H1 (cell line): ENCODE measurements around the gene SORBS1. TPM values are rescaled to one million over a fixed set of nuclear protein-coding genes. Genes with fewer than 3 reads are reported as not detected.

Experiments
- CTCF ChIA-PET: fragments of 300-600 bp; sonication (Branson Sonifier 250); formaldehyde crosslinking; loops from one replicate; lab custom pipeline; 2021; ENCODE audit not compliant: partially characterized antibody; lab: Charles Lee
- POLR2A ChIA-PET: fragments of 300-600 bp; sonication (Branson Sonifier 250); formaldehyde crosslinking; loops from one replicate; lab custom pipeline; 2021; ENCODE audit warnings: inconsistent platforms; ENCODE audit not compliant: partially characterized antibody; lab: Charles Lee
- DNase-seq, 2 experiments: peaks; one replicate each; pipeline versions ENCODE4 v3.0.0 to v3.0.0-alpha.2; 2010 to 2022; ENCODE audit warnings: low spot score in 2 of 2, low read depth in 1 of 2, mixed read lengths in 1 of 2
- FAIRE-seq: peaks from 2 replicates; lab custom pipeline; 2011; peaks lifted over from hg19 to GRCh38; lab: Jason Lieb, UNC
- H2AFZ ChIP-seq: 2 replicates; pipeline ENCODE4 v1.8.1; 2012; ENCODE audit warnings: low read length, inconsistent platforms
- H2AK5ac ChIP-seq: 2 replicates; pipeline ENCODE4 v1.6.1; 2013; ENCODE audit warnings: low read depth, low read length
- H2BK120ac ChIP-seq: replicated peaks from 2 replicates; pipeline ENCODE3; 2013; ENCODE audit warnings: low read depth, low read length, inconsistent platforms
- H2BK12ac ChIP-seq: 2 replicates; pipeline ENCODE4 v1.6.1; 2013; ENCODE audit warnings: low read depth, low read length
- H2BK15ac ChIP-seq: 2 replicates; pipeline ENCODE4 v1.6.1; 2013; ENCODE audit warnings: low read length
- H2BK20ac ChIP-seq: 2 replicates; pipeline ENCODE4 v1.6.1; 2013; ENCODE audit warnings: low read length
- H2BK5ac ChIP-seq: 2 replicates; pipeline ENCODE4 v1.6.1; 2013; ENCODE audit warnings: low read depth, low read length
- H3K14ac ChIP-seq: 2 replicates; pipeline ENCODE4 v1.6.1; 2013; ENCODE audit warnings: inconsistent platforms; ENCODE audit not compliant: insufficient read length
- H3K18ac ChIP-seq: 2 replicates; pipeline ENCODE4 v1.6.1; 2013; ENCODE audit warnings: low read length; ENCODE audit errors: extremely low read depth
- H3K23ac ChIP-seq: 2 replicates; pipeline ENCODE4 v1.6.1; 2013; ENCODE audit warnings: inconsistent platforms; ENCODE audit not compliant: insufficient read length
- H3K23me2 ChIP-seq: 2 replicates; pipeline ENCODE4 v1.6.1; 2013; ENCODE audit warnings: low read depth, low read length
- H3K27ac ChIP-seq: 2 replicates; pipeline ENCODE4 v1.6.1; 2011; ENCODE audit warnings: low read depth, low read length, inconsistent platforms
- H3K27me3 ChIP-seq, 4 experiments: replicated peaks in 1 of 4; 1 replicate in 1 of 4; 2 replicates in 3 of 4; pipeline versions ENCODE4 v1.6.1 to v1.8.1; 2011 to 2013; ENCODE audit warnings: low read length in 3 of 4, mild to moderate bottlenecking in 3 of 4, inconsistent platforms in 2 of 4, mixed read lengths in 2 of 4, moderate library complexity in 1 of 4; ENCODE audit not compliant: control insufficient read depth in 3 of 4, insufficient read depth in 3 of 4; ENCODE audit errors: extremely low read depth in 1 of 4
- H3K36me3 ChIP-seq, 4 experiments: 2 replicates each; pipeline versions ENCODE4 v1.6.1 to v1.8.1; 2011 to 2013; ENCODE audit warnings: mild to moderate bottlenecking in 4 of 4, low read length in 3 of 4, moderate library complexity in 2 of 4, control low read depth in 1 of 4, inconsistent platforms in 1 of 4; ENCODE audit not compliant: insufficient read depth in 4 of 4, control insufficient read depth in 2 of 4
- H3K4ac ChIP-seq: replicated peaks from 2 replicates; pipeline ENCODE3; 2013; ENCODE audit warnings: low read length, low read depth, mixed read lengths, inconsistent platforms; ENCODE audit not compliant: insufficient read length
- H3K4me1 ChIP-seq, 4 experiments: replicated peaks in 1 of 4; 1 replicate in 1 of 4; 2 replicates in 3 of 4; pipeline versions ENCODE4 v1.6.1 to v1.8.1; 2011 to 2013; ENCODE audit warnings: low read length in 3 of 4, inconsistent platforms in 2 of 4, mixed read lengths in 1 of 4; ENCODE audit not compliant: insufficient read depth in 4 of 4, control insufficient read depth in 3 of 4
- H3K4me2 ChIP-seq, 2 experiments: 2 replicates each; pipeline versions ENCODE4 v1.6.1 to v1.8.1; 2011 to 2013; ENCODE audit warnings: low read depth in 2 of 2, low read length in 2 of 2, control low read depth in 1 of 2, inconsistent platforms in 1 of 2, mild to moderate bottlenecking in 1 of 2; ENCODE audit not compliant: insufficient read depth in 1 of 2
- H3K4me3 ChIP-seq, 4 experiments: fragments of 200-600, 300-600 bp in 1 of 4; sonication (generic), shearing (Covaris generic), sonication (Bioruptor Twin) in 1 of 4; 2 replicates each; pipeline versions ENCODE4 v1.5.1 to v1.8.1; 2011 to 2016; ENCODE audit warnings: low read length in 4 of 4, low read depth in 3 of 4, control low read depth in 2 of 4, inconsistent platforms in 2 of 4, mild to moderate bottlenecking in 2 of 4, mixed read lengths in 1 of 4, moderate library complexity in 1 of 4; ENCODE audit not compliant: insufficient read depth in 2 of 4; ENCODE audit errors: extremely low read depth in 1 of 4
- H3K56ac ChIP-seq: replicated peaks from 2 replicates; pipeline ENCODE3; 2013; ENCODE audit warnings: low read depth, mild to moderate bottlenecking, mixed read lengths, low read length, inconsistent platforms; ENCODE audit not compliant: insufficient read length
- H3K79me1 ChIP-seq: 2 replicates; pipeline ENCODE4 v1.6.1; 2013; ENCODE audit warnings: low read depth, low read length, control low read depth
- H3K79me2 ChIP-seq, 2 experiments: 2 replicates each; pipeline versions ENCODE4 v1.6.1 to v1.8.1; 2012 to 2013; ENCODE audit warnings: low read length in 2 of 2, mild to moderate bottlenecking in 2 of 2, inconsistent platforms in 1 of 2; ENCODE audit not compliant: insufficient read depth in 2 of 2, control insufficient read depth in 1 of 2
- H3K9ac ChIP-seq, 4 experiments: replicated peaks in 1 of 4; 1 replicate in 1 of 4; 2 replicates in 3 of 4; pipeline versions ENCODE4 v1.6.1 to v1.8.1; 2011 to 2013; ENCODE audit warnings: low read depth in 3 of 4, low read length in 3 of 4, control low read depth in 2 of 4, mild to moderate bottlenecking in 2 of 4, moderate library complexity in 2 of 4, inconsistent platforms in 1 of 4; ENCODE audit errors: extremely low read depth in 1 of 4
- H3K9me3 ChIP-seq, 2 experiments: 2 replicates each; pipeline versions ENCODE4 v1.6.1 to v1.8.1; 2012 to 2013; ENCODE audit warnings: mild to moderate bottlenecking in 2 of 2, moderate library complexity in 2 of 2, control low read depth in 1 of 2, inconsistent platforms in 1 of 2, low read depth in 1 of 2, low read length in 1 of 2, mixed read lengths in 1 of 2; ENCODE audit not compliant: insufficient read depth in 2 of 2
- H4K20me1 ChIP-seq, 2 experiments: replicated peaks in 1 of 2; 2 replicates each; pipeline versions ENCODE3 to v1.8.1; 2011 to 2013; ENCODE audit warnings: inconsistent platforms in 2 of 2, low read length in 2 of 2, mild to moderate bottlenecking in 1 of 2; ENCODE audit not compliant: insufficient read depth in 2 of 2, control insufficient read depth in 1 of 2
- H4K5ac ChIP-seq: 2 replicates; pipeline ENCODE4 v1.6.1; 2013; ENCODE audit warnings: low read length, low read depth, mixed read lengths, inconsistent platforms; ENCODE audit not compliant: insufficient read length
- H4K8ac ChIP-seq: 2 replicates; pipeline ENCODE4 v1.8.0; 2013; ENCODE audit warnings: mild to moderate bottlenecking, moderate library complexity, low read length, inconsistent platforms; ENCODE audit not compliant: insufficient read depth; ENCODE audit errors: extremely low read depth
- H4K91ac ChIP-seq: replicated peaks from 2 replicates; pipeline ENCODE3; 2013; ENCODE audit warnings: low read length, mixed read lengths, inconsistent platforms; ENCODE audit not compliant: insufficient read length
- ASH2L ChIP-seq: fragments of 200-600, 300-600 bp; sonication (generic); IDR thresholded peaks from one replicate; pipeline ENCODE4 v1.7.1; 2017; ENCODE audit warnings: low read length
- EZH2 ChIP-seq: fragments of 200-600 bp; sonication (generic); IDR thresholded peaks from 2 replicates; pipeline ENCODE4 v1.7.1; 2012; ENCODE audit warnings: low read depth, mild to moderate bottlenecking, moderate library complexity, low read length, inconsistent platforms; ENCODE audit not compliant: severe bottlenecking
- KDM1A ChIP-seq: fragments of 200-600, 300-600 bp; sonication (generic); IDR thresholded peaks from 2 replicates; pipeline ENCODE4 v1.7.1; 2016; ENCODE audit warnings: mild to moderate bottlenecking, low read length, borderline replicate concordance
- KDM5A ChIP-seq: fragments of 200-600 bp; IDR thresholded peaks from 2 replicates; pipeline ENCODE4 v1.7.1; 2012; ENCODE audit warnings: mild to moderate bottlenecking, low read length, inconsistent platforms, mixed read lengths
- PHF8 ChIP-seq: fragments of 200-600 bp; sonication (generic); conservative IDR thresholded peaks from 2 replicates; pipeline ENCODE4 v1.7.1; 2012; ENCODE audit warnings: low read depth, mild to moderate bottlenecking, inconsistent platforms, low read length, moderate library complexity
- RBBP5 ChIP-seq: IDR thresholded peaks from 2 replicates; pipeline ENCODE4 v1.7.1; 2012; ENCODE audit warnings: low read depth, mild to moderate bottlenecking, inconsistent platforms, low read length, moderate library complexity, borderline replicate concordance
- SIX5 ChIP-seq: IDR thresholded peaks from 2 replicates; pipeline ENCODE4 v1.6.1; 2011; ENCODE audit warnings: mild to moderate bottlenecking, low read depth, low read length
- TEAD4 ChIP-seq: IDR thresholded peaks from 2 replicates; pipeline ENCODE4 v1.6.1; 2012; ENCODE audit warnings: low read depth, low read length, inconsistent platforms, mixed read lengths
- WGBS, 2 experiments: shearing (Covaris generic) in 1 of 2; methylation state at CpG; one replicate each; pipeline versions ENCODE4 v1.1.6 to v1.1.7; 2013 to 2015; ENCODE audit warnings: low lambda C conversion rate in 2 of 2, mixed read lengths in 2 of 2, inconsistent platforms in 1 of 2, low coverage in 1 of 2, missing lambda C conversion rate in 1 of 2; ENCODE audit not compliant: insufficient replicate concordance in 2 of 2, insufficient coverage in 1 of 2, insufficient read length in 1 of 2; ENCODE audit errors: extremely low coverage in 1 of 2, missing lambda C conversion rate in 1 of 2; 5-methylcytosine and 5-hydroxymethylcytosine counted together
- polyA plus RNA-seq, 7 experiments: library from polyadenylated mRNA; depleted of rRNA in 3 of 7; stranded (reverse) in 5 of 7; unstranded in 2 of 7; fragments of >200 nt in 5 of 7; fragments of 200-250 nt in 2 of 7; gene quantifications; 1 replicate in 5 of 7; 2 replicates in 1 of 7; 4 replicates in 1 of 7; pipeline versions ENCODE4 v1.2.1 to v1.2.3, GENCODE V29; 2011 to 2013; ENCODE audit warnings: missing spikeins in 2 of 7, mixed read lengths in 2 of 7
- total RNA-seq: library from RNA; stranded (reverse); fragmentation: NEBNext Ultra II Directional; extraction: Animal tissue kit (Norgen Biotek cat#: 25700); gene quantifications from 2 replicates; pipeline ENCODE4 v1.2.1, GENCODE V29; 2021
- TF ChIP-seq, protein P1 (sequence below), 3 experiments: IDR thresholded peaks; 1 replicate in 2 of 3; 2 replicates in 1 of 3; pipeline versions ENCODE4 v1.5.1 to v1.6.1; 2011; ENCODE audit warnings: low read length in 3 of 3, mild to moderate bottlenecking in 3 of 3, inconsistent platforms in 2 of 3, low read depth in 1 of 3, moderate library complexity in 1 of 3; ENCODE audit not compliant: insufficient read depth in 1 of 3; ENCODE audit errors: control extremely low read depth in 1 of 3
- TF ChIP-seq, protein P2 (sequence below): IDR thresholded peaks from 2 replicates; pipeline ENCODE4 v1.6.1; 2012; ENCODE audit warnings: inconsistent platforms

The SORBS1 gene
- total and polyA plus RNA-seq, 2 of the 8 experiments (the other 6 are each of a cell fraction or from before 2014, with no cell fraction given) = 16.0 to 35.0 TPM

- Histone ChIP-seq H3K79me2 (no peaks in the 10 kb centered on the region), H3K79me1 (no peaks in the 10 kb centered on the region), H2BK15ac (no peak overlapping the region), H3K23ac (no peak overlapping the region), H3K18ac (no peak overlapping the region), H3K9ac (no peak overlapping the region), H2AFZ (no peak overlapping the region), H2BK12ac (no peak overlapping the region), H3K4me1 (peaks cover 0 to 13% (median 5%) of the 10 kb centered on the region in 4 experiments; a peak in 6 of 7 replicates), H4K91ac (no peak overlapping the region), H4K8ac (no peak overlapping the region), H3K4me3 (no peak overlapping the region), H2BK20ac (no peak overlapping the region), H3K23me2 (no peaks in the 10 kb centered on the region), H2AK5ac (no peak overlapping the region), H2BK5ac (no peak overlapping the region), H3K27ac (no peak overlapping the region), H4K20me1 (no peaks in the 10 kb centered on the region), H3K27me3 (no peaks in the 10 kb centered on the region), H2BK120ac (no peak overlapping the region), H3K36me3 (0 out of 8 replicates have a peak, but pooled peaks cover 0 to 3% (median 0%) of the 10 kb centered on the region in 4 experiments), H3K14ac (no peak overlapping the region), H3K4ac (no peak overlapping the region), H3K56ac (no peak overlapping the region), H3K9me3 (no peaks in the 10 kb centered on the region), H3K4me2 (no peak overlapping the region), H4K5ac (no peak overlapping the region)
- ChIA-PET POLR2A (no interaction called here), CTCF (interaction anchor here (0.8 kb wide), 2 partner anchors 10 to 32 kb away, joined by 3 read pairs; no protein-coding TSS in a partner anchor)
- 98% methylated on average over 2 of the region's 2 CpGs; no CpG with 5 or more reads in 1 of the 2 experiments for WGBS, 2 experiments
- DNase-seq (no peak), FAIRE-seq (no peak)
- TF ChIP-seq SIX5 = no peak
- TF ChIP-seq RBBP5 = no peak
- no peak for TF ChIP-seq KDM1A
- no peak for TF ChIP-seq PHF8
- TF ChIP-seq, protein P1, sequence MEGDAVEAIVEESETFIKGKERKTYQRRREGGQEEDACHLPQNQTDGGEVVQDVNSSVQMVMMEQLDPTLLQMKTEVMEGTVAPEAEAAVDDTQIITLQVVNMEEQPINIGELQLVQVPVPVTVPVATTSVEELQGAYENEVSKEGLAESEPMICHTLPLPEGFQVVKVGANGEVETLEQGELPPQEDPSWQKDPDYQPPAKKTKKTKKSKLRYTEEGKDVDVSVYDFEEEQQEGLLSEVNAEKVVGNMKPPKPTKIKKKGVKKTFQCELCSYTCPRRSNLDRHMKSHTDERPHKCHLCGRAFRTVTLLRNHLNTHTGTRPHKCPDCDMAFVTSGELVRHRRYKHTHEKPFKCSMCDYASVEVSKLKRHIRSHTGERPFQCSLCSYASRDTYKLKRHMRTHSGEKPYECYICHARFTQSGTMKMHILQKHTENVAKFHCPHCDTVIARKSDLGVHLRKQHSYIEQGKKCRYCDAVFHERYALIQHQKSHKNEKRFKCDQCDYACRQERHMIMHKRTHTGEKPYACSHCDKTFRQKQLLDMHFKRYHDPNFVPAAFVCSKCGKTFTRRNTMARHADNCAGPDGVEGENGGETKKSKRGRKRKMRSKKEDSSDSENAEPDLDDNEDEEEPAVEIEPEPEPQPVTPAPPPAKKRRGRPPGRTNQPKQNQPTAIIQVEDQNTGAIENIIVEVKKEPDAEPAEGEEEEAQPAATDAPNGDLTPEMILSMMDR (IDR thresholded peaks at IDR 0.05; ENCODE audit: control extremely low read depth in 1 of 3, insufficient read depth in 1 of 3, low read depth in 1 of 3, low read length in 3 of 3) = no peak
- TF ChIP-seq TEAD4 = no peak
- no peak for TF ChIP-seq KDM5A
- TF ChIP-seq ASH2L = no peak
- no peak for TF ChIP-seq EZH2
- TF ChIP-seq, protein P2, sequence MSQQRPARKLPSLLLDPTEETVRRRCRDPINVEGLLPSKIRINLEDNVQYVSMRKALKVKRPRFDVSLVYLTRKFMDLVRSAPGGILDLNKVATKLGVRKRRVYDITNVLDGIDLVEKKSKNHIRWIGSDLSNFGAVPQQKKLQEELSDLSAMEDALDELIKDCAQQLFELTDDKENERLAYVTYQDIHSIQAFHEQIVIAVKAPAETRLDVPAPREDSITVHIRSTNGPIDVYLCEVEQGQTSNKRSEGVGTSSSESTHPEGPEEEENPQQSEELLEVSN = no peak
Observed at GRCh38 chr10:95315509-95315908, 245.7 kb downstream of the SORBS1 start.
